ENCODE measurements around the gene JPH3. TPM values are rescaled to one million over a fixed set of nuclear protein-coding genes. Genes with fewer than 3 reads are reported as not detected.

JPH3 gene
- total RNA-seq, 1 experiment from 2014 or later: 32.7 TPM

- H3K23me2 ChIP-seq (ENCODE audit: insufficient read length, low read depth, low read length, poor library complexity, severe bottlenecking): no peaks in the 10 kb centered on the region
- H4K91ac ChIP-seq (ENCODE audit: insufficient read length, low read depth, low read length): no peak overlapping the region
- no peak overlapping the region for H3K9ac ChIP-seq (ENCODE audit: extremely low read depth, insufficient read length, low read length)
- no peak overlapping the region for H3T11ph ChIP-seq (ENCODE audit: low read length)
- H3K4me3 Mint-ChIP-seq: no peak overlapping the region
- H2BK120ac ChIP-seq (ENCODE audit: low read depth, low read length, poor library complexity, severe bottlenecking): no peak overlapping the region
- H3K14ac ChIP-seq (ENCODE audit: insufficient read depth, low read length): no peak overlapping the region
- H2BK20ac ChIP-seq (ENCODE audit: low read depth, low read length, poor library complexity, severe bottlenecking): no peak overlapping the region
- H3K79me1 ChIP-seq (ENCODE audit: insufficient read depth, low read depth, low read length, poor library complexity, severe bottlenecking): no peaks in the 10 kb centered on the region
- WGBS (ENCODE audit: extremely low coverage, insufficient read length, low lambda C conversion rate): no CpG with 5 or more reads among the region's 25 CpGs
- H3K9me3 Mint-ChIP-seq: no peaks in the 10 kb centered on the region
- no peak overlapping the region for H3K4ac ChIP-seq (ENCODE audit: low read depth, low read length)
- no peak overlapping the region for H4K8ac ChIP-seq (replicated peaks; ENCODE audit: insufficient read length, low read depth, low read length)
- H4K5ac ChIP-seq (ENCODE audit: insufficient read length, low read depth, low read length): no peak overlapping the region
- H3K27me3 ChIP-seq (ENCODE audit: insufficient read depth, low read length): no peaks in the 10 kb centered on the region
- H3K36me3 Mint-ChIP-seq (ENCODE audit: insufficient read depth in 1 of 3, low read depth in 3 of 3): no peaks in the 10 kb centered on the region
- H2BK12ac ChIP-seq (ENCODE audit: insufficient read length, low read depth, low read length): no peak overlapping the region
- H2AFZ ChIP-seq (ENCODE audit: low read length): no peak overlapping the region
- H3K79me2 ChIP-seq (ENCODE audit: insufficient read depth, low read length): no peaks in the 10 kb centered on the region
- H3K4me2 ChIP-seq (ENCODE audit: insufficient read depth, insufficient read length, low read length): no peak overlapping the region
- no peaks in the 10 kb centered on the region for H3K9me3 ChIP-seq (ENCODE audit: control insufficient read depth, low read depth, low read length)
- peaks cover 27 to 47% of the 10 kb centered on the region in 2 experiments for H3K4me1 Mint-ChIP-seq
- H3K23ac ChIP-seq (ENCODE audit: insufficient read length, low read depth, low read length): no peak overlapping the region
- no peaks in the 10 kb centered on the region; the same call in 1 of the 2 replicates for H3K4me1 ChIP-seq (ENCODE audit: insufficient read depth, low read length)
- no peak for DNase-seq
- no peak overlapping the region for H3K18ac ChIP-seq (ENCODE audit: insufficient read length, low read depth, low read length)
- H3K56ac ChIP-seq (ENCODE audit: insufficient read length, low read depth, low read length): no peak overlapping the region
- no peak overlapping the region; a peak in 1 of 7 replicates for H3K27ac Mint-ChIP-seq
- TF ChIP-seq CTCF (conservative IDR thresholded peaks at IDR 0.05): peak; percentile 50
- no peaks in the 10 kb centered on the region for H4K20me1 ChIP-seq (ENCODE audit: control insufficient read depth, insufficient read depth, insufficient read length)
- H2BK15ac ChIP-seq (ENCODE audit: low read depth, low read length): no peak overlapping the region
- H3K27ac ChIP-seq (ENCODE audit: insufficient read length, low read depth, low read length): no peak overlapping the region
- H3K27me3 Mint-ChIP-seq (ENCODE audit: low read depth): no peaks in the 10 kb centered on the region
- H2BK5ac ChIP-seq (ENCODE audit: insufficient read length, low read length): no peak overlapping the region
- H2AK5ac ChIP-seq (ENCODE audit: insufficient read length, low read length): no peak overlapping the region
Measured at GRCh38 chr16:87662254-87663204, 60.2 kb downstream of the JPH3 start.

Data from H9 (cell line).